Forelimb muscle (tissue), 1 donor: Measurements from ENCODE around the gene NEU4. TPM values are rescaled to one million over a fixed set of nuclear protein-coding genes. Genes with fewer than 3 reads are reported as not detected.
"Not testable (repeated sequence)": the region's sequence is repeated elsewhere in the genome, so short reads cannot be mapped to it uniquely, and the experiment has no call there.

Experiments
- DNase-seq: peaks from one replicate; pipeline ENCODE4 v3.0.0-alpha.2; 2013; ENCODE audit warnings: low read depth
- polyA plus RNA-seq: library from polyadenylated mRNA; unstranded; fragments of 120-200 nt; gene quantifications from one replicate; pipeline ENCODE4 v1.2.1, GENCODE V29; 2013; ENCODE audit not compliant: insufficient read length

The NEU4 gene
- polyA plus RNA-seq, 1 donor, result 7.0 TPM

- DNase-seq, result no peak
These were observed 4.8 kb downstream of the NEU4 start for GRCh38 chr2:241813644-241814392.

DNA sequence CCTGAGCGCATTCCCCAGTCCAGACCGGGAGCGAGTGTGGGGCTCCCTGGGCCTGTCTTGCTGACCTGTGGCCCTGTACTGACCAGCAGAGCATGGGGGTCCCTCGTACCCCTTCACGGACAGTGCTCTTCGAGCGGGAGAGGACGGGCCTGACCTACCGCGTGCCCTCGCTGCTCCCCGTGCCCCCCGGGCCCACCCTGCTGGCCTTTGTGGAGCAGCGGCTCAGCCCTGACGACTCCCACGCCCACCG, 5.3 kb downstream of the NEU4 start:
- DNase-seq, result no peak

DNA sequence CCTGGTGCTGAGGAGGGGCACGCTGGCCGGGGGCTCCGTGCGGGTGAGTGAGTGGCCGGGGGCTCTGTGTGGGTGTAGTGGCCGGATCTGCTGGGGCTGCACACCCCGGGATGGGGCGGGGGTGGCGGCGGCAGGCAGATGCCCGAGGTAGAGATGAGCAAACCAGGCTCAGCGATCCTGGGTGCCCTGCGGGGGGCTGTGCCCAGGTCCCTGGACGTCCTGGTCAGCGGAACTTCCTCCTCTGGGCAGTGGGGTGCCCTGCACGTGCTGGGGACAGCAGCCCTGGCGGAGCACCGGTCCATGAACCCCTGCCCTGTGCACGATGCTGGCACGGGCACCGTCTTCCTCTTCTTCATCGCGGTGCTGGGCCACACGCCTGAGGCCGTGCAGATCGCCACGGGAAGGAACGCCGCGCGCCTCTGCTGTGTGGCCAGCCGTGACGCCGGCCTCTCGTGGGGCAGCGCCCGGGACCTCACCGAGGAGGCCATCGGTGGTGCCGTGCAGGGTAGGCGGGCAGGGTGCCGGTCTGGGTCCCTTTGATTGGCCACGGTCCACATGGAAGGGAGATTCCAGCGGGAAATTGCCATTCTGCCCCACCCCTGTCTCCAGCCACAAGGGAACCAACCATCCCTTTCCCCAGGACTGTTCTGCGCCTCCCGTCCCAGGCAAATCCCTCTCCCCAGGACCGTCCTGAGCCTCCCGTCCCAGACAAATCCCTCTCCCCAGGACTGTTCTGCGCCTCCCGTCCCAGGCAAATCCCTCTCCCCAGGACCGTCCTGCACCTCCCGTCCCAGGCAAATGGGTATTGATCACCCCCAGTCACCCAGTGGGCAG, 5.9 kb downstream of the NEU4 start:
- DNase-seq, result no peak

DNA sequence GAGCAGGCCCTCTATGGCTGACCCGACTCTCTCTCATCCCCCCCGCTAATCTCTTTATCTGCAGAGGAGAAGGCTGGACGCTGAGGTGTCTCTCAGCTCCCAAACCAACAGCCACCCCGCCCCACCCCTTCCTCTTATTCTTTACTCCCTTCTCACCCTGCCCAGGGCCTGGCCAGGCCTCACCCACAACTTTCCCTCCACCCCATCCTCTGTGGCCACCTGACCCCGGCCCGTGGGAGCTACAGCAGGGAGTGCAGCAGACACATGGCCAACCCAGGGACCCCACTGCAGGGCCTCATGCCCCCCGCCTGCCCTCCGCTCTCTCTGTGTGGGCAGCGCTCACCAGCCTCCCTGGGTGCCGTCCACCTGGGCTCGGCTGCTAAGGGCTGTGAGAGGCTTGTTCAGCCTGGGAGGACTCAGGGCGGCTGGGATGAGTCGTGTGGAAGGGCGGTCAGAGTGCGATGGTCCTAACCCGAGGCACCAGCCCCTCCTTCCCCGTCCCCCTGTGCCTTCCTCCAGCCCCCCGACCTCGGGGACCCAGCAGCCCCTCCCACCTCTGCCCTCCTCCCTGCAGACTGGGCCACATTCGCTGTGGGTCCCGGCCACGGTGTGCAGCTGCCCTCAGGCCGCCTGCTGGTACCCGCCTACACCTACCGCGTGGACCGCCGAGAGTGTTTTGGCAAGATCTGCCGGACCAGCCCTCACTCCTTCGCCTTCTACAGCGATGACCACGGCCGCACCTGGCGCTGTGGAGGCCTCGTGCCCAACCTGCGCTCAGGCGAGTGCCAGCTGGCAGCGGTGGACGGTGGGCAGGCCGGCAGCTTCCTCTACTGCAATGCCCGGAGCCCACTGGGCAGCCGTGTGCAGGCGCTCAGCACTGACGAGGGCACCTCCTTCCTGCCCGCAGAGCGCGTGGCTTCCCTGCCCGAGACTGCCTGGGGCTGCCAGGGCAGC, 6.8 kb downstream of the NEU4 start:
- DNase-seq, result no peak

DNA sequence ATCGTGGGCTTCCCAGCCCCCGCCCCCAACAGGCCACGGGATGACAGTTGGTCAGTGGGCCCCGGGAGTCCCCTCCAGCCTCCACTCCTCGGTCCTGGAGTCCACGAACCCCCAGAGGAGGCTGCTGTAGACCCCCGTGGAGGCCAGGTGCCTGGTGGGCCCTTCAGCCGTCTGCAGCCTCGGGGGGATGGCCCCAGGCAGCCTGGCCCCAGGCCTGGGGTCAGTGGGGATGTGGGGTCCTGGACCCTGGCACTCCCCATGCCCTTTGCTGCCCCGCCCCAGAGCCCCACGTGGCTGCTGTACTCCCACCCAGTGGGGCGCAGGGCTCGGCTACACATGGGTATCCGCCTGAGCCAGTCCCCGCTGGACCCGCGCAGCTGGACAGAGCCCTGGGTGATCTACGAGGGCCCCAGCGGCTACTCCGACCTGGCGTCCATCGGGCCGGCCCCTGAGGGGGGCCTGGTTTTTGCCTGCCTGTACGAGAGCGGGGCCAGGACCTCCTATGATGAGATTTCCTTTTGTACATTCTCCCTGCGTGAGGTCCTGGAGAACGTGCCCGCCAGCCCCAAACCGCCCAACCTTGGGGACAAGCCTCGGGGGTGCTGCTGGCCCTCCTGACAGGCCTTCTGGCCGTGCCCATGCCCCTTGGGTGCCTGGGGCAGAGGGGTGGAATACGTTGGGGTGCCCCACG, 7.6 kb downstream of the NEU4 start:
- no peak for DNase-seq

DNA sequence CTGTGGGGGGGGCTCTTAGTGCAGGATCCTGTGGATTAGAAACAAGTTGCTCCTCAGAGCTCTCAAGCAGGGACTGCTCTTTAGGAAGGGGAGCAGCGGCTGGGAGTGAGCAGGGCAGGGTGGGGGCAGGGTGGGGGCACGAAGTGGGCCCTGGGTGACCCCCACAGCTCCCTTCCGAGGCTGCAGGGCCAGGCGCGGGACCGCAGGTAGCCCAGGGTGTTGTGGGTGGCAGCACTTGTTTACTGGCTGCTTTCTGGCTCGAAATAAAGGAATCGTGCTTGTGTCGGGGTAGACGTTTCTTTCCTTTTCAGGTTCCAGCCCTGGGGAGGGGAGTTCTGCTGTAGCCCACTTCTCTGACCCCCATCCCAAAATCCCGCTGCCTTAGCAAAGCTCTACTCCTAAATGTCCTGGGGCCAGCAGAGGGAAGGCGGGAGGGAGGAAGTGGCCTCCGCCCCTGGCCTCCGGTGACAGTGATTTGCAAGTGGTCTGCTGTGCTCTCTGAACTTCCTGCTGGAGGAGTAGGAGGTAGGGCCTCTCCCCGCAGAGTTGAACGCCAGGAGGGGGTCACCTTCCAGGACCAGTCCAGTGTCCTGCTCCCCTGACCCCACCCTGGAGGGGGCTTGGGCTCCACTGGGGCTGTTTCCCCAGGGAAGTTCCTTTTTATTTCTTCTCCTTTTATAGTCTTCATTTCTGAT, 8.3 kb downstream of the NEU4 start:
- DNase-seq, result no peak

- not testable (repeated sequence) for DNase-seq
These were observed 8.8 kb downstream of the NEU4 start for GRCh38 chr2:241817821-241818215.

DNA sequence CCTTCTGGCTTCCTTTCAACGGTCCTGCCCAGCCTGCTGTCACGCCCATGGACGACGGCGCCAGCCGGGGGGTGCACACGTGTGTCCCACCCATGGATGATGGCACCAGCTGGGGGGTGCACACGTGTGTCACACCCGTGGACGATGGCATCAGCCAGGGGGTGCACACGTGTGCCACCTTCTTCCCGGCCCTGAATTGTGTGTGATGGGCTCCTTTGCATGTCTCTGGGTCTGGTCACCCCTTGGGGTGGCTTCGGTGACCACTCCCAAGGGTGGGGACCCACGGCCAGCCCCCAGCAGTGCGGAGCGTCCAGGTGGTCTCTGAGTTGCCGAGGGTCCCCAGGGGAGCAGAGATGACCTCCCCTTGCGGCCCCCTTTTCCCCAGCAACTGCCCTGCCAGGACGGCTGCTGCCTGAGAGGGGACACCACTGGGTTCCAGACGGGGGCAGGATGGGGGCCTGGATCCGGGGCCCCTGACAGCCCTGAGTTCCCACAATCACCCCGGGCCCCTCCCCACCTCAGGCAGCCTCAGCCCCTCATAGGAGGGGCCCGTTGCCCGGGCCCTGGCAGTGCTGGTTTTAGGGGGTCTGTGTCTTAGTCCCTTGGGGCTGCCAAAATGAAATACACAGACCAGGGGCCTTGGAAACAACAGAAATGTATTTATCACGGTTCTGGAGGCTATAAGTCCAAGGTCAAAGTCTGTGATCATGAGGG, 9.4 kb downstream of the NEU4 start:
- no peak for DNase-seq

- DNase-seq, result no peak
These were observed 9.9 kb downstream of the NEU4 start for GRCh38 chr2:241818943-241819270.

GRCh38 chr2:241819947-241820624, 11.1 kb downstream of the NEU4 start:
- DNase-seq, result not testable (repeated sequence)

DNA sequence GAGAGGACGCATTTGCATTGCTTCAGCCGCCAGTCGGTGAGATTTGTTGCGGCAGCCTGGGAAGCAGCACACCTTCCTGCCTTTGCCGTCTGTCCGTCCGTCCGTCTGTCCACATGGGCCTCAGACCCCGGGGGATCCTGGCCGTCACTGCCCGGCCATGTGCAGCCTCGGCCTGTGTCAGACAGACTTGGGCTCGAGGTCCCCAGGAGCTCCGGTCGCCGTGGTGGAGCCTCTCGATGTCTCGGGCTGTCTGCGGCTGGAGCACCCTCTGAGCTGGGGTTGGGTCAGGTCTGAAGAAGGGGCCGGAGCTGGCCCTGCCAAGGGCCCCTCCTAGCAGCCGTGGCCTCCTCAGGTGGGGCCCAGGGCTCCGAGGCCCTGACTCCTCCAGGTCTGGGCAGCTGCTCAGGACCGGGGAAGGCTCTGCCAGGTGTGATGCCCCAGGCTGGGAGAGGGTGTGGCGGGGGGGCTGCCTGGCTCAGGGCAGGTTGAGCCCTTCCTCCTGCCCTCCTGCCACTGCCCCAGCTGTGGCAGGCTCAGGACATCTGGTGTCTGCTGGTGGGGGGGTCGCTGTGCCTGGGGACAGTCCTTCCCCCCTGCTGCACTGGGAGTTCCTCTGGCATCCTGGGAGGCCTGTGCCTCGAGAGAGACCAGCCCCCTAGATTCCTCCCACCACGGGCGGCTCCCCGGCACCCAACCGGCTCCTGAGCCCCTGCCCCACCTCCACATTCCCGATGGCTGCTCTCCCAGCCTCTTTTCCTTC, 11.8 kb downstream of the NEU4 start:
- no peak for DNase-seq

DNA sequence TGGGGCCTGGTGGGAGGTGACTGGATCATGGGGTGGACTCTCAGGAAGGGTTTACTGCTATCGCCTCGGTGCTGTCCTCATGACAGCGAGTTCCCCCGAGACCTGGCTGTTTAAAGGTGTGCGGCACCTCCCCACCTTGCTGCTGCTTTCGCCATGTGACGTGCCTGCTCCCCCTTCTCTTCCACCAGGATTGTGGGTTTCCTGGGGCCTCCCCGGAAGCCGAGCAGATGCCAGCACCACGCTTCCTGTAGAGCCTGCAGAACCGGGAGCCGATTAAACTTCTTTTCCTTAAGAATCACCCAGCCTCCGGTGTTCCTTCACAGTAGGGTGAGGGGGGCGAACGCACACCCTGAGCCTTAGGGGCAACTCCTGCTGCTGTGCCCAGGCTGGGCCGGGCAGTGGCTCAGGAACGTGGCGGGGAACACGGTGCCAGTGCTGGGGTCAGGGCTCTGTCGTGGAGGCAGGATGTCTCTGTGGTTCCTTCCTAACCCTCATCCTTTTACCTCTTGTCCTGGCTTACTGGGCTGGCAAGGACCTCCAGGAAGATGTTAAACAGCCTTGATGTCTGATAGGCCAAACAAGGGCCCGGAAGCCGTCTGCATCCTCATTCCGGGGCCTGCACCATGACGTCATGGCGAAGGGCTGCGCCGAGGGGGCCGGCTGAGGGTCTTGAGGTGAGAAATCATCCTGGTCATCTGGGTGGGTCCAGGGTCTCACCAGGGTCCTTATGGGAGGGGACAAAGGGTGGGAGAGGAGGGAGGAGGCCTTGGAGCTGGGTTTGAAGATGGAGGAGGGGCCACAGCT, 12.7 kb downstream of the NEU4 start:
- no peak for DNase-seq

- no peak for DNase-seq
These were observed 13.3 kb downstream of the NEU4 start for GRCh38 chr2:241822264-241822623.

GRCh38 chr2:241823531-241824437, 14.8 kb downstream of the NEU4 start:
- DNase-seq, result not testable (repeated sequence)

DNA sequence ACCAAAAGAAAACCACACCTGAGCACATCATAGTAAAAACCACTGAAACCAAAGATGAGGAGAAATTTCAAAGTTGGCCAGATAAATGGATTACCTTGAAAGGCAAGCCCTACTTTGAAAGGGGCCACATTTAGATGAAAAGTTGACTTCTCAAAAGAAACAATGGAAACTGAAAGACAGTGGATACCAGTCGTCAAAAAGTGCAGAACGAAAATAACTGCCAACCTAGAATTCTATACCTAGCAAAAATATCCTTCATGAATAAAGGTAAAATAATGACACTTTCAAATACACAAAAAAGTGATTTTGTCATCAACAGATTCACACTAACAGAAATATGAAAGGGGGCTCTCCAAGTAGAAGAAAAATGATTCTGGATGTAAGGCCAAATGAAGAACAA, 18.4 kb downstream of the NEU4 start:
- no peak for DNase-seq

GRCh38 chr2:241833101-241833663, 24.2 kb downstream of the NEU4 start:
- no peak for DNase-seq
